Endothelial cell of umbilical vein (primary cell): Measurements from ENCODE around the gene DOCK6.

Source experiments
- EZH2 ChIP-seq: IDR thresholded peaks from 2 replicates; pipeline ENCODE4 v1.6.1; 2012; ENCODE audit warnings: borderline replicate concordance, low read depth, mild to moderate bottlenecking, moderate library complexity, low read length, inconsistent platforms; ENCODE audit not compliant: severe bottlenecking
- GATA2 ChIP-seq: IDR thresholded peaks from 2 replicates; pipeline ENCODE4 v1.7.0; 2011; ENCODE audit warnings: low read depth, mild to moderate bottlenecking, moderate library complexity, mixed read lengths, low read length; ENCODE audit not compliant: insufficient read length, insufficient read depth
- MYC ChIP-seq: IDR thresholded peaks from one replicate; pipeline ENCODE4 v1.6.1; 2011; ENCODE audit warnings: mild to moderate bottlenecking, low read depth, low read length
- POLR2A ChIP-seq: IDR thresholded peaks from 2 replicates; pipeline ENCODE4 v1.6.1; 2012; ENCODE audit warnings: low read depth, mild to moderate bottlenecking, control low read depth, low read length
- POLR2AphosphoS5 ChIP-seq: IDR thresholded peaks from 2 replicates; pipeline ENCODE4 v1.6.1; 2012; ENCODE audit warnings: low read depth, mild to moderate bottlenecking, control low read depth, low read length, moderate library complexity; ENCODE audit not compliant: insufficient read depth
- TF ChIP-seq, protein P1 (sequence below), 2 donors: IDR thresholded peaks; 1 replicate in 1 of 2; 2 replicates in 1 of 2; pipeline ENCODE4 v1.5.1; 2011; ENCODE audit warnings: low read length in 2 of 2, mild to moderate bottlenecking in 2 of 2, moderate library complexity in 2 of 2, control low read depth in 1 of 2, inconsistent platforms in 1 of 2, low read depth in 1 of 2; ENCODE audit not compliant: insufficient read depth in 1 of 2; ENCODE audit errors: extremely low read depth in 1 of 2

DNA sequence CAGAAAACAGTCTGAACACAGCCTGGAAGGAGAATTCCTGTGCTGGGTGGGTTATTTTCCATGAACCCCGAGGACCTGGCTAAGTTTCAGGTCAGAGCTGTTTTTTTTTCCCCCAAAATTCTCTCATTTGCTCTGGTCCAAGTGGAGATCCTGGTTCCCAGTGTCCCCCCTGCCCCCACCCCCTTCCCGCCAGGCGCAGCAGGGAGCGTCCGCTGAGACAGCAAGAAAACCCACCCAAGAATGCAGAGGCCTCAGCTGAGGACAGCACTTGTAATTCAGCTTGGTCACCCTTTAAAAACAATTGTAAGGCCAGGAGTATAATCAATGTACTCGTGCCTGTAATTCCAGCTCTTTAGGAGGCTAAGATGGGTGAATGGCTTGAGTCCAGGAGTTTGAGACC is 22.2 kb upstream of the DOCK6 start:
- no peak for TF ChIP-seq EZH2
- no peak for TF ChIP-seq POLR2AphosphoS5
- TF ChIP-seq, protein P1, sequence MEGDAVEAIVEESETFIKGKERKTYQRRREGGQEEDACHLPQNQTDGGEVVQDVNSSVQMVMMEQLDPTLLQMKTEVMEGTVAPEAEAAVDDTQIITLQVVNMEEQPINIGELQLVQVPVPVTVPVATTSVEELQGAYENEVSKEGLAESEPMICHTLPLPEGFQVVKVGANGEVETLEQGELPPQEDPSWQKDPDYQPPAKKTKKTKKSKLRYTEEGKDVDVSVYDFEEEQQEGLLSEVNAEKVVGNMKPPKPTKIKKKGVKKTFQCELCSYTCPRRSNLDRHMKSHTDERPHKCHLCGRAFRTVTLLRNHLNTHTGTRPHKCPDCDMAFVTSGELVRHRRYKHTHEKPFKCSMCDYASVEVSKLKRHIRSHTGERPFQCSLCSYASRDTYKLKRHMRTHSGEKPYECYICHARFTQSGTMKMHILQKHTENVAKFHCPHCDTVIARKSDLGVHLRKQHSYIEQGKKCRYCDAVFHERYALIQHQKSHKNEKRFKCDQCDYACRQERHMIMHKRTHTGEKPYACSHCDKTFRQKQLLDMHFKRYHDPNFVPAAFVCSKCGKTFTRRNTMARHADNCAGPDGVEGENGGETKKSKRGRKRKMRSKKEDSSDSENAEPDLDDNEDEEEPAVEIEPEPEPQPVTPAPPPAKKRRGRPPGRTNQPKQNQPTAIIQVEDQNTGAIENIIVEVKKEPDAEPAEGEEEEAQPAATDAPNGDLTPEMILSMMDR (IDR thresholded peaks at IDR 0.05; ENCODE audit: extremely low read depth in 1 of 2, insufficient read depth in 1 of 2, low read depth in 1 of 2, low read length in 2 of 2): no peak
- no peak for TF ChIP-seq GATA2
- TF ChIP-seq MYC: no peak
- TF ChIP-seq POLR2A: no peak
